Retina (tissue), 1 donor: ENCODE results near the gene EXOC3L2.
"Not testable (repeated sequence)": the region's sequence is repeated elsewhere in the genome, so short reads cannot be mapped to it uniquely, and the experiment has no call there.

Experiments used
- DNase-seq: peaks from one replicate; pipeline ENCODE4 v3.0.0-alpha.2; 2016

EXOC3L2 gene

GRCh38 chr19:45245334-45245787, at the start of gene EXOC3L2:
TSS of gene EXOC3L2 (minus strand) at chr19:45245407. CDS start at chr19:45239045, 6,362 bp downstream.
- no peak for DNase-seq

- DNase-seq = peak; percentile 40
These were observed 49.3 kb upstream of the EXOC3L2 start for GRCh38 chr19:45294291-45295029.

GRCh38 chr19:45293682-45294081, 48.5 kb upstream of the EXOC3L2 start:
- no peak for DNase-seq

- DNase-seq = no peak
These were observed 46.6 kb upstream of the EXOC3L2 start for GRCh38 chr19:45291834-45292233.

- DNase-seq = no peak
These were observed 45.2 kb upstream of the EXOC3L2 start for GRCh38 chr19:45290381-45290931.

- no peak for DNase-seq
These were observed 38.3 kb upstream of the EXOC3L2 start for GRCh38 chr19:45283443-45284033.

- no peak for DNase-seq
These were observed 35.3 kb upstream of the EXOC3L2 start for GRCh38 chr19:45280471-45280961.

GRCh38 chr19:45279587-45280192, 34.5 kb upstream of the EXOC3L2 start:
- no peak for DNase-seq

- no peak for DNase-seq
These were observed 32.9 kb upstream of the EXOC3L2 start for GRCh38 chr19:45278087-45278486.

GRCh38 chr19:45276284-45276687, 31.1 kb upstream of the EXOC3L2 start:
- DNase-seq = peak; percentile 49

GRCh38 chr19:45275370-45275971, 30.3 kb upstream of the EXOC3L2 start:
- peak; percentile 33 for DNase-seq

GRCh38 chr19:45273521-45273855, 28.3 kb upstream of the EXOC3L2 start:
- no peak for DNase-seq

GRCh38 chr19:45271735-45272108, 26.5 kb upstream of the EXOC3L2 start:
- DNase-seq = no peak

GRCh38 chr19:45271098-45271734, 26.0 kb upstream of the EXOC3L2 start:
- DNase-seq = no peak

- not testable (repeated sequence) for DNase-seq
These were observed 24.7 kb upstream of the EXOC3L2 start for GRCh38 chr19:45269939-45270338.

- DNase-seq = no peak
These were observed 22.1 kb upstream of the EXOC3L2 start for GRCh38 chr19:45267296-45267695.

GRCh38 chr19:45265375-45265774, 20.2 kb upstream of the EXOC3L2 start:
- no peak for DNase-seq

GRCh38 chr19:45264781-45265317, 19.6 kb upstream of the EXOC3L2 start:
- DNase-seq = no peak

- DNase-seq = no peak
These were observed 17.8 kb upstream of the EXOC3L2 start for GRCh38 chr19:45263013-45263412.

GRCh38 chr19:45262570-45262969, 17.4 kb upstream of the EXOC3L2 start:
- DNase-seq = no peak

- DNase-seq = no peak
These were observed 13.7 kb upstream of the EXOC3L2 start for GRCh38 chr19:45258862-45259261.

- no peak for DNase-seq
These were observed 11.6 kb upstream of the EXOC3L2 start for GRCh38 chr19:45256836-45257235.
